ENCODE measurements around the gene CSF2RB.

The CSF2RB gene

DNA sequence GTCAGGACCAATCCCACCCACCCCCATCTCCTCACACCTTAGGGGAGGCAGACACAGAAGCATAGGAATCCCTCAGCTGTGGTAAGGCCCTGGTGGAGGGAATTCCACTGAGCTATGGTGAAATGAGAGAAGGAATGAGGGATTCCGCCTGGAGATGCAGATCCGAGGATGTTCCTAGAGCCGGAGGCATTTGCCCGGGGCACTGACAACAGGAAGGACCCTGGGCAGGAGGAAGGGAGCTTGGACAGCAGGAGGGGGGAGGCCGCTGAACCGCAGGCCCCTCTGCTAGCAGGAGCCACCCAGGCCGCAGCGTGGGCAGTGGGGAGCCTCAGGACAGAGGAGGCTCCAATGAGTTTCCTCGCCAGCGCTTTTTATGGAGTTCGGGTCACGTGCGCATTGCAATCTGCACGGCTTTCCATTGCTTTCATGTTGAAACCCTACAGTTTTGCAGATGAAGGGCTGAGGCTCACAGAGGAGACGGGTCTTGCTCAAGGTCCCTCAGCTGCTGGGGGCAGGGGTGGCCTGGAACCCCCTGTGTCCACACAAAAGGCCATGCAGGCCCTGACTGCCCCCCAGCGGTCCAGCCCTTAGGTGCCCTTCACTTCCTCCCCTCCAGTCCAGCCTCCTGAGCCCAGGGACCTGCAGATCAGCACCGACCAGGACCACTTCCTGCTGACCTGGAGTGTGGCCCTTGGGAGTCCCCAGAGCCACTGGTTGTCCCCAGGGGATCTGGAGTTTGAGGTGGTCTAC is 15.5 kb downstream of the CSF2RB start:
- no peak for DNase-seq (ENCODE audit: low spot score)
- ChIA-PET CTCF (no interaction called here), POLR2A (ENCODE audit: low non-redundant PET) (no interaction called here)
- TF ChIP-seq, protein P1, sequence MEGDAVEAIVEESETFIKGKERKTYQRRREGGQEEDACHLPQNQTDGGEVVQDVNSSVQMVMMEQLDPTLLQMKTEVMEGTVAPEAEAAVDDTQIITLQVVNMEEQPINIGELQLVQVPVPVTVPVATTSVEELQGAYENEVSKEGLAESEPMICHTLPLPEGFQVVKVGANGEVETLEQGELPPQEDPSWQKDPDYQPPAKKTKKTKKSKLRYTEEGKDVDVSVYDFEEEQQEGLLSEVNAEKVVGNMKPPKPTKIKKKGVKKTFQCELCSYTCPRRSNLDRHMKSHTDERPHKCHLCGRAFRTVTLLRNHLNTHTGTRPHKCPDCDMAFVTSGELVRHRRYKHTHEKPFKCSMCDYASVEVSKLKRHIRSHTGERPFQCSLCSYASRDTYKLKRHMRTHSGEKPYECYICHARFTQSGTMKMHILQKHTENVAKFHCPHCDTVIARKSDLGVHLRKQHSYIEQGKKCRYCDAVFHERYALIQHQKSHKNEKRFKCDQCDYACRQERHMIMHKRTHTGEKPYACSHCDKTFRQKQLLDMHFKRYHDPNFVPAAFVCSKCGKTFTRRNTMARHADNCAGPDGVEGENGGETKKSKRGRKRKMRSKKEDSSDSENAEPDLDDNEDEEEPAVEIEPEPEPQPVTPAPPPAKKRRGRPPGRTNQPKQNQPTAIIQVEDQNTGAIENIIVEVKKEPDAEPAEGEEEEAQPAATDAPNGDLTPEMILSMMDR (conservative IDR thresholded peaks at IDR 0.05; ENCODE audit: low read depth) = no peak
- H3K27ac ChIP-seq = no peak overlapping the region

DNA sequence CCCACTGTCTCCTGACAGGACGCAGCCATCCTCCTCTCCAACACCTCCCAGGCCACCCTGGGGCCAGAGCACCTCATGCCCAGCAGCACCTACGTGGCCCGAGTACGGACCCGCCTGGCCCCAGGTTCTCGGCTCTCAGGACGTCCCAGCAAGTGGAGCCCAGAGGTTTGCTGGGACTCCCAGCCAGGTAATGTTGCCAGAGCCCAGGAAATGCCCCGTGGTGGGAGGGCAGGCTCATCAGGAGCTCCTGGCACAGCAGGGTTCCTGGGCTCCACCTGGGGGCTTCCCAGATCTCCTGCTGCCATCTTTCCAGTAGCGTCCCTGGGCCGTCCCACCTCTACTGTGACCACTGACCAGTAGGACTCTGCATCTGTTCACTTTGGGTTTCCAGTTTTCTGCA is 16.2 kb downstream of the CSF2RB start:
- no peak overlapping the region for H3K27ac ChIP-seq
- ChIA-PET POLR2A (ENCODE audit: low non-redundant PET) (no interaction called here), CTCF (no interaction called here)
- TF ChIP-seq, protein P1 (conservative IDR thresholded peaks at IDR 0.05; ENCODE audit: low read depth) = no peak
- no peak for DNase-seq (ENCODE audit: low spot score)

DNA sequence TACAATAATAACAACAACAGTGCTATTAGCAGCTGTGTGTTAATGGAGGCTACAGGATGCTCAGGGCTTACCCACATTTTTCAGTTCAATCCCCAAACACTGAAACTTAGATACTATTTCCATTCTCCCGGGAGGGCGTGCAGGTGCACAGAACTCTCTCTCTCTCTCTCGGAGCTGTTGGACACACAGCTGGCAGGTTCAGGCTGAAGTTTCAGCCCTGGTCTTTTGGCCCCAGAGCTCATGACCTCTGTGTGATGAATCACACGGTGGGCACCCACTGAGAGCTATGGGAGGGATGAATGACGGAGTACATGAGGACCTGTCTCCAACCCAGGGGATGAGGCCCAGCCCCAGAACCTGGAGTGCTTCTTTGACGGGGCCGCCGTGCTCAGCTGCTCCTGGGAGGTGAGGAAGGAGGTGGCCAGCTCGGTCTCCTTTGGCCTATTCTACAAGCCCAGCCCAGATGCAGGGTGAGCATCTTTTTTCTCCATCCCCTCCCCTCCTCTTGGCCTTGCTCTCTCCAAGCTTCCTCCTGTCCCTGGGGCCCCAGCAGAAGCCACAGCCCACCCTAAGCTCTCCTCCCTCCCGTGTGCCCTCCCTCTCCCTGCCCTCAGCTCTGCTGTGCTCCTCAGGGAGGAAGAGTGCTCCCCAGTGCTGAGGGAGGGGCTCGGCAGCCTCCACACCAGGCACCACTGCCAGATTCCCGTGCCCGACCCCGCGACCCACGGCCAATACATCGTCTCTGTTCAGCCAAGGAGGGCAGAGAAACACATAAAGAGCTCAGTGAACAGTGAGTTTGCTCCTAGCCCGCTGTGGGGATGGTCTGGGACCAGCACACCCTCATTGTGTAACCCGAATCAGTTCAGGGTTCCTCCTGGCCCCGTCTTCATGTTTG is 16.9 kb downstream of the CSF2RB start:
- CTCF ChIA-PET = interaction anchor here (0.6 kb wide), 1 partner anchor 263 kb away, joined by 3 read pairs; no protein-coding TSS in a partner anchor
- H3K27ac ChIP-seq = no peak overlapping the region
- TF ChIP-seq, protein P1 (conservative IDR thresholded peaks at IDR 0.05; ENCODE audit: low read depth) = no peak
- DNase-seq (ENCODE audit: low spot score) = no peak
- POLR2A ChIA-PET (ENCODE audit: low non-redundant PET) = no interaction called here

DNA sequence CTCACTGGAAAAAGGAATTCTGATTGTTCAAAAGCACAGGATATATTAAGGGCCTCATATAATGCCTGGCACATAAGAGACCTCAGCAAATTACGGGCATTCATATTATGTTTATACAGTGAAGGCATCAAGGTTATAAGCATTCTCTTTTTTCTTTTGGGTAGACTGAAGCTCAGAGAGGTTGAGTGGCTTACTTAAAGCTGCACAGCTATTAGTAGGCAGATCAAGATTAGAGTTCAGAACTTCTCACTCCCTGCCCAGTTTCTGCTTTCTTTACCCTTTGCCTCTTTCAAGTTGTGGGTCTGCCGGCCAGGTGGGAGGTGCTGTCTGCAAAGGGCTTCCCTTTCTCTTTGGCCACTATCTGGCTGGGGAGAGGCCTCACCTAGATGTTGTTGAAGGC is 18.0 kb downstream of the CSF2RB start:
- no peak overlapping the region for H3K27ac ChIP-seq
- TF ChIP-seq, protein P1 (conservative IDR thresholded peaks at IDR 0.05; ENCODE audit: low read depth) = no peak
- ChIA-PET POLR2A (ENCODE audit: low non-redundant PET) (no interaction called here), CTCF (no interaction called here)
- no peak for DNase-seq (ENCODE audit: low spot score)

DNA sequence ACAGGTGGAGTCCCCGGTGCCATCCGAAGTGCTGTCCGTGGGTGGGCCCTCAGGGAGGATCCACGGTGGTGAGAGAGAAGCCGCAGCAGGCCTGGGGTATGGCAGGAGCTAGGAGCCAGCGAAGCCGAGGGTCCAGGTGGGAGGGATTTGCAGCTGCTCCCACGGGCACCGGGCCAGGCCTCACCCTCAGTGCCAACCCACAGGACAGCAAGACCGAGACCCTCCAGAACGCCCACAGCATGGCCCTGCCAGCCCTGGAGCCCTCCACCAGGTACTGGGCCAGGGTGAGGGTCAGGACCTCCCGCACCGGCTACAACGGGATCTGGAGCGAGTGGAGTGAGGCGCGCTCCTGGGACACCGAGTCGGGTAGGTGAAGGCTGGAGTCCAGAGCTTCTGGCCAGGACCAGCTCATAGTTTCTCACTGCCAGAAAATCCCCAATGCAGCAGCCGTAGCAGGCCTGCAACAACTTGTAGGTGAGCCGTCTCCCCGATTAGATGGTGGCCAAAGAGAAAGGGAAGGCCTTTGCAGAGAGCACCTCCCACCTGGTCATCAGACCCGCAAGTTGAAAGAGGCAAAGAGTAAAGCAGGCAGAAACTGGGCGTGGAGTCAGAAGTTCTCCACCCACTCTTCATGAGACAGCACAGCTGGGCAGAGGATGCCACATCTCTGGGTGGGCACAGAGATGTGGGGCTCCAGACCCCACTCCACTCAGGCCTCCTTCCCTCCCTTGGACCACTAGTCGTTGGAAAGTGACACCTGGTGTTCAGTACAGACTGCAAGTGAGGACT is 20.4 kb downstream of the CSF2RB start:
- POLR2A ChIA-PET (ENCODE audit: low non-redundant PET) = no interaction called here
- no peak overlapping the region for H3K27ac ChIP-seq
- CTCF ChIA-PET = no interaction called here
- DNase-seq (ENCODE audit: low spot score) = no peak
- TF ChIP-seq, protein P1 (conservative IDR thresholded peaks at IDR 0.05; ENCODE audit: low read depth) = no peak
